HS-5 (cell line): ENCODE results near the gene MED13.
"Not testable (repeated sequence)": the region's sequence is repeated elsewhere in the genome, so short reads cannot be mapped to it uniquely, and the experiment has no call there.

Source experiments
- DNase-seq: peaks from one replicate; pipeline ENCODE4 v3.0.0-alpha.2; 2012; ENCODE audit warnings: low read depth

MED13 gene

GRCh38 chr17:62051053-62051452 is 14.0 kb downstream of the MED13 start:
- DNase-seq = no peak

GRCh38 chr17:62049299-62049698 is 15.8 kb downstream of the MED13 start:
- no peak for DNase-seq

GRCh38 chr17:62048262-62048661 is 16.8 kb downstream of the MED13 start:
- DNase-seq = no peak

- DNase-seq = no peak
Observed at GRCh38 chr17:62045517-62045916, 19.6 kb downstream of the MED13 start.

- no peak for DNase-seq
Observed at GRCh38 chr17:62045109-62045508, 20.0 kb downstream of the MED13 start.

- no peak for DNase-seq
Observed at GRCh38 chr17:62043602-62044001, 21.5 kb downstream of the MED13 start.

GRCh38 chr17:62043140-62043539 is 21.9 kb downstream of the MED13 start:
- DNase-seq = no peak

GRCh38 chr17:62038248-62038647 is 26.8 kb downstream of the MED13 start:
- no peak for DNase-seq

GRCh38 chr17:62033317-62033716 is 31.8 kb downstream of the MED13 start:
- no peak for DNase-seq

- DNase-seq = no peak
Observed at GRCh38 chr17:62032480-62032879, 32.6 kb downstream of the MED13 start.

GRCh38 chr17:62030264-62030663 is 34.8 kb downstream of the MED13 start:
- DNase-seq = no peak

- DNase-seq = no peak
Observed at GRCh38 chr17:62024866-62025265, 40.2 kb downstream of the MED13 start.

GRCh38 chr17:62017912-62018311 is 47.2 kb downstream of the MED13 start:
- DNase-seq = no peak

GRCh38 chr17:62017496-62017895 is 47.6 kb downstream of the MED13 start:
- DNase-seq = no peak

- no peak for DNase-seq
Observed at GRCh38 chr17:62014526-62014925, 50.6 kb downstream of the MED13 start.

GRCh38 chr17:62009220-62009619 is 55.9 kb downstream of the MED13 start:
- no peak for DNase-seq

GRCh38 chr17:62008294-62008693 is 56.8 kb downstream of the MED13 start:
- no peak for DNase-seq

GRCh38 chr17:62004388-62004787 is 60.7 kb downstream of the MED13 start:
- DNase-seq = no peak

- not testable (repeated sequence) for DNase-seq
Observed at GRCh38 chr17:62003141-62003540, 61.9 kb downstream of the MED13 start.

GRCh38 chr17:62001105-62001504 is 64.0 kb downstream of the MED13 start:
- DNase-seq = no peak

GRCh38 chr17:62000186-62000585 is 64.9 kb downstream of the MED13 start:
- no peak for DNase-seq

GRCh38 chr17:61998534-61998933 is 66.5 kb downstream of the MED13 start:
- not testable (repeated sequence) for DNase-seq

- DNase-seq = no peak
Observed at GRCh38 chr17:61997664-61998063, 67.4 kb downstream of the MED13 start.

GRCh38 chr17:61996916-61997605 is 68.0 kb downstream of the MED13 start:
- DNase-seq = no peak
